Body of pancreas (tissue), 4 donors: ENCODE results near the gene ARFGEF2. TPM values are rescaled to one million over a fixed set of nuclear protein-coding genes. Genes with fewer than 3 reads are reported as not detected.

Source experiments
- ATAC-seq: fragments of 150-250 bp; one replicate; pipeline ENCODE4 v1.9.1; 2016
- DNase-seq, 4 donors: peaks; one replicate each; pipeline ENCODE4 v3.0.0-alpha.2; 2019
- H3K27ac ChIP-seq, 4 donors: fragments of 200-600 bp; sonication (generic); 1 replicate in 3 of 4; 2 replicates in 1 of 4; pipeline versions ENCODE4 v1.5.1 to v1.6.1; 2016 to 2019; ENCODE audit warnings: mild to moderate bottlenecking in 1 of 4, mixed read lengths in 1 of 4, moderate library complexity in 1 of 4
- H3K27me3 ChIP-seq, 2 donors: fragments of 200-600 bp; sonication (generic); one replicate each; pipeline ENCODE4 v1.6.0; 2016; ENCODE audit warnings: mild to moderate bottlenecking in 1 of 2
- H3K36me3 ChIP-seq, 2 donors: fragments of 200-600 bp; sonication (generic); replicated peaks in 1 of 2; 2 replicates each; pipeline ENCODE4 v1.5.1; 2016; ENCODE audit warnings: low read depth in 2 of 2; ENCODE audit not compliant: insufficient read depth in 1 of 2
- H3K4me1 ChIP-seq: fragments of 200-600 bp; sonication (generic); one replicate; pipeline ENCODE4 v1.6.0; 2016
- H3K4me3 ChIP-seq, 2 donors: fragments of 200-600 bp; sonication (generic); 1 replicate in 1 of 2; 2 replicates in 1 of 2; pipeline ENCODE4 v1.5.1; 2016 to 2019
- H3K9me3 ChIP-seq, 3 donors: fragments of 200-600 bp; sonication (generic); 1 replicate in 2 of 3; 2 replicates in 1 of 3; pipeline ENCODE4 v1.5.1; 2016
- CTCF ChIP-seq, 7 experiments: fragments of 450-650 bp in 4 of 7; fragments of 200-600 bp in 3 of 7; sonication (generic) in 3 of 7; IDR thresholded peaks; one replicate each; pipeline ENCODE4 v1.5.1; 2016 to 2019; ENCODE audit warnings: antibody characterized with exemption in 7 of 7
- POLR2A ChIP-seq, 3 donors: fragments of 450-650 bp; IDR thresholded peaks; one replicate each; pipeline ENCODE4 v1.6.1; 2016; ENCODE audit warnings: antibody characterized with exemption in 3 of 3, mild to moderate bottlenecking in 2 of 3
- WGBS, 2 donors: methylation state at CpG; one replicate each; pipeline ENCODE4 v1.1.5; 2017; 5-methylcytosine and 5-hydroxymethylcytosine counted together
- intact Hi-C: fragments of 100-400 bp; cut with DNase I; formaldehyde crosslinking; loops from one replicate; pipeline ENCODE4 v1.15.1; 2023
- total RNA-seq, 2 donors: library from RNA; depleted of rRNA; stranded (reverse); fragments of >200 nt; gene quantifications; one replicate each; pipeline ENCODE4 v1.1.0, GENCODE V29; 2016

ARFGEF2 gene
- total RNA-seq, 2 donors from 2014 or later, result 17.5 to 26.5 TPM

- Histone ChIP-seq H3K4me3 (no peak overlapping the region), H3K9me3 (no peaks in the 10 kb centered on the region), H3K4me1 (no peaks in the 10 kb centered on the region), H3K36me3 (peaks cover 6 to 31% of the 10 kb centered on the region in 2 donors), H3K27me3 (no peaks in the 10 kb centered on the region), H3K27ac (no peak overlapping the region)
- 41 to 50% methylated on average over 2 of the region's 2 CpGs for WGBS, 2 donors
- intact Hi-C loops, result no loop called here
- ATAC-seq (no peak), DNase-seq (no peak)
- TF ChIP-seq CTCF (IDR thresholded peaks at IDR 0.05) (no peak), POLR2A (IDR thresholded peaks at IDR 0.05) (no peak)
Observed at GRCh38 chr20:48957053-48957481, 35.6 kb downstream of the ARFGEF2 start.

- no peak overlapping the region for H3K27ac ChIP-seq
- 56 to 61% methylated on average over 2 of the region's 2 CpGs for WGBS, 2 donors
- ATAC-seq, result no peak
Observed at GRCh38 chr20:48957533-48957932, 36.0 kb downstream of the ARFGEF2 start.

GRCh38 chr20:48958743-48959142 lies 37.2 kb downstream of the ARFGEF2 start:
- Histone ChIP-seq H3K4me1 (no peaks in the 10 kb centered on the region), H3K4me3 (no peak overlapping the region), H3K9me3 (no peaks in the 10 kb centered on the region), H3K27ac (no peak overlapping the region), H3K27me3 (no peaks in the 10 kb centered on the region), H3K36me3 (peaks cover 0 to 27% of the 10 kb centered on the region in 2 donors)
- intact Hi-C loops, result no loop called here
- DNase-seq (no peak), ATAC-seq (no peak)
- WGBS, 2 donors, result 92% methylated on average over 2 of the region's 2 CpGs
- TF ChIP-seq CTCF (IDR thresholded peaks at IDR 0.05) (no peak), POLR2A (IDR thresholded peaks at IDR 0.05) (no peak)

More at GRCh38 chr20:48957533-48957932, 36.0 kb downstream of the ARFGEF2 start:
- H3K27me3 ChIP-seq, result no peaks in the 10 kb centered on the region
- peaks cover 6 to 31% of the 10 kb centered on the region in 2 donors for H3K36me3 ChIP-seq
- TF ChIP-seq CTCF (IDR thresholded peaks at IDR 0.05) (no peak), POLR2A (IDR thresholded peaks at IDR 0.05) (no peak)
- no peak for DNase-seq
- no peak overlapping the region for H3K4me3 ChIP-seq
- H3K9me3 ChIP-seq, result no peaks in the 10 kb centered on the region
- intact Hi-C loops, result no loop called here
- H3K4me1 ChIP-seq, result no peaks in the 10 kb centered on the region

- no peak overlapping the region for H3K27ac ChIP-seq
- ATAC-seq, result no peak
- no peak for TF ChIP-seq POLR2A (IDR thresholded peaks at IDR 0.05)
- no peak for TF ChIP-seq CTCF (IDR thresholded peaks at IDR 0.05)
- intact Hi-C loops, result no loop called here
- H3K36me3 ChIP-seq, result peaks cover 0 to 22% of the 10 kb centered on the region in 2 donors
- 88 to 89% methylated on average over 9 of the region's 9 CpGs for WGBS, 2 donors
- no peak for DNase-seq
- no peaks in the 10 kb centered on the region for H3K9me3 ChIP-seq
- no peak overlapping the region for H3K4me3 ChIP-seq
- no peaks in the 10 kb centered on the region for H3K27me3 ChIP-seq
- H3K4me1 ChIP-seq, result no peaks in the 10 kb centered on the region
Observed at GRCh38 chr20:48959899-48960550, 38.5 kb downstream of the ARFGEF2 start.

GRCh38 chr20:48962421-48962820 lies 40.9 kb downstream of the ARFGEF2 start:
- ATAC-seq (no peak), DNase-seq (no peak)
- 81 to 91% methylated on average over 4 of the region's 4 CpGs for WGBS, 2 donors
- Histone ChIP-seq H3K27me3 (no peaks in the 10 kb centered on the region), H3K36me3 (peaks cover 0 to 17% of the 10 kb centered on the region in 2 donors), H3K4me3 (no peak overlapping the region), H3K9me3 (no peaks in the 10 kb centered on the region), H3K4me1 (no peaks in the 10 kb centered on the region), H3K27ac (no peak overlapping the region)
- intact Hi-C loops, result no loop called here
- TF ChIP-seq CTCF (IDR thresholded peaks at IDR 0.05), result no peak
- no peak for TF ChIP-seq POLR2A (IDR thresholded peaks at IDR 0.05)
